Left cardiac atrium (tissue), 4 donors: Measurements from ENCODE around the gene TBC1D14. TPM values are rescaled to one million over a fixed set of nuclear protein-coding genes. Genes with fewer than 3 reads are reported as not detected.

Experiments
- ATAC-seq, 2 donors: fragments of 200-7000 bp; cut with Tn5 transposase; one replicate each; pipeline ENCODE4 v1.9.1; 2020; ENCODE audit warnings: mild to moderate bottlenecking in 2 of 2, moderate library complexity in 2 of 2
- DNase-seq: peaks from one replicate; pipeline ENCODE4 v3.0.0-alpha.2; 2020
- intact Hi-C, 2 donors: fragments of 100-400 bp; cut with DNase I; formaldehyde crosslinking; loops; one replicate each; pipeline versions ENCODE4 v1.14.1 to v1.15.1; 2022 to 2023
- total RNA-seq, 2 donors: library from RNA; stranded (reverse); fragmentation: NEBNext Ultra II Directional; extraction: Animal tissue kit (Norgen Biotek cat#: 25700); gene quantifications; one replicate each; pipeline ENCODE4 v1.2.1, GENCODE V29; 2021
- donor health status: DM: no; HTN: yes; CAD: no.
- donor health status: DM: no; HTN: yes; CAD: no; lungs with severe emphysema.
- donor health status: DM: yes; HTN: yes; CAD: no.
- donor health status: Dilated cardiomyopathy.

The TBC1D14 gene
- total RNA-seq, 2 donors from 2014 or later: 34.7 to 35.9 TPM

- DNase-seq (no peak), ATAC-seq (no peak)
- intact Hi-C loops: no loop called here
Measured at GRCh38 chr4:6957994-6958393, 48.4 kb downstream of the TBC1D14 start.

- intact Hi-C loops: no loop called here
- ATAC-seq: no peak
- no peak for DNase-seq
Measured at GRCh38 chr4:6959261-6959660, 49.6 kb downstream of the TBC1D14 start.

GRCh38 chr4:6960154-6960553 lies 50.5 kb downstream of the TBC1D14 start:
- no peak for DNase-seq
- intact Hi-C loops: no loop called here
- ATAC-seq: no peak

- DNase-seq: no peak
- ATAC-seq: no peak
- intact Hi-C loops: no loop called here
Measured at GRCh38 chr4:6960628-6961412, 51.2 kb downstream of the TBC1D14 start.

- intact Hi-C loops: no loop called here
- DNase-seq: no peak
Measured at GRCh38 chr4:6961496-6962210, 52.0 kb downstream of the TBC1D14 start.

GRCh38 chr4:6962211-6963041 lies 52.8 kb downstream of the TBC1D14 start:
- intact Hi-C loops: no loop called here
- ATAC-seq (no peak), DNase-seq (no peak)

More at GRCh38 chr4:6961496-6962210, 52.0 kb downstream of the TBC1D14 start:
- no peak for ATAC-seq

- intact Hi-C loops: no loop called here
- ATAC-seq (peak in 1 of 2 donors; percentile 18), DNase-seq (no peak)
Measured at GRCh38 chr4:6963139-6963611, 53.5 kb downstream of the TBC1D14 start.

GRCh38 chr4:6964858-6965257 lies 55.2 kb downstream of the TBC1D14 start:
- intact Hi-C loops: no loop called here
- ATAC-seq: no peak
- no peak for DNase-seq

- DNase-seq: no peak
- intact Hi-C loops: no loop called here
- no peak for ATAC-seq
Measured at GRCh38 chr4:6965329-6965728, 55.7 kb downstream of the TBC1D14 start.

- DNase-seq: no peak
- ATAC-seq: no peak
- intact Hi-C loops: no loop called here
Measured at GRCh38 chr4:6967846-6968340, 58.3 kb downstream of the TBC1D14 start.

GRCh38 chr4:6968496-6968895 lies 58.9 kb downstream of the TBC1D14 start:
- no peak for ATAC-seq
- intact Hi-C loops: no loop called here
- no peak for DNase-seq

- DNase-seq (no peak), ATAC-seq (no peak)
- intact Hi-C loops: loop anchor here in 1 of 2 donors (5.0 kb wide), 1 partner anchor 102 kb away; no protein-coding TSS in a partner anchor
Measured at GRCh38 chr4:6969826-6970800, 60.5 kb downstream of the TBC1D14 start.

GRCh38 chr4:6971536-6972374 lies 62.1 kb downstream of the TBC1D14 start:
- DNase-seq: no peak
- ATAC-seq: no peak
- intact Hi-C loops: loop anchor here in 1 of 2 donors (5.0 kb wide), 1 partner anchor 101 kb away; no protein-coding TSS in a partner anchor

GRCh38 chr4:6972375-6972650 lies 62.7 kb downstream of the TBC1D14 start:
- intact Hi-C loops: loop anchor here in 1 of 2 donors (5.0 kb wide), 1 partner anchor 100 kb away; no protein-coding TSS in a partner anchor
- DNase-seq (no peak), ATAC-seq (no peak)

GRCh38 chr4:6972911-6973310 lies 63.3 kb downstream of the TBC1D14 start:
- intact Hi-C loops: loop anchor here in 1 of 2 donors (5.0 kb wide), 1 partner anchor 99 kb away; no protein-coding TSS in a partner anchor
- ATAC-seq: no peak

GRCh38 chr4:6974138-6974848 lies 64.7 kb downstream of the TBC1D14 start:
- DNase-seq (peak; percentile 80), ATAC-seq (peak; percentile 94 to 96)
- intact Hi-C loops: loop anchor here in 1 of 2 donors (5.0 kb wide), 1 partner anchor 98 kb away; no protein-coding TSS in a partner anchor

More at GRCh38 chr4:6972911-6973310, 63.3 kb downstream of the TBC1D14 start:
- no peak for DNase-seq
